CD8-positive, alpha-beta memory T cell (primary cell): ENCODE data around the gene GSTA4. TPM values are rescaled to one million over a fixed set of nuclear protein-coding genes. Genes with fewer than 3 reads are reported as not detected.
"Not testable (repeated sequence)": the region's sequence is repeated elsewhere in the genome, so short reads cannot be mapped to it uniquely, and the experiment has no call there.

ENCODE experiments used
- CTCF ChIA-PET: fragments of 350-600 bp; sonication (Branson Sonifier 250); formaldehyde crosslinking; loops from one replicate; lab custom pipeline; 2021; ENCODE audit warnings: antibody characterized with exemption; lab: Charles Lee
- POLR2A ChIA-PET: fragments of 350-600 bp; sonication (Branson Sonifier 250); formaldehyde crosslinking; loops from one replicate; lab custom pipeline; 2021; ENCODE audit warnings: antibody characterized with exemption; lab: Charles Lee
- DNase-seq, 5 donors: peaks; one replicate each; pipeline versions ENCODE4 v3.0.0 to v3.0.0-alpha.2; 2020 to 2022; ENCODE audit warnings: mixed read lengths in 1 of 5
- H3K27ac ChIP-seq: one replicate; pipeline ENCODE4 v1.7.0; 2013; ENCODE audit warnings: low read depth, mild to moderate bottlenecking, low read length, moderate library complexity
- H3K27me3 ChIP-seq: 2 replicates; pipeline ENCODE4 v1.7.0; 2013; ENCODE audit warnings: low read length, mild to moderate bottlenecking; ENCODE audit not compliant: insufficient read depth, poor library complexity, severe bottlenecking
- H3K36me3 ChIP-seq: 2 replicates; pipeline ENCODE4 v1.7.0; 2013; ENCODE audit warnings: mild to moderate bottlenecking, low read length, moderate library complexity; ENCODE audit not compliant: insufficient read depth
- H3K4me1 ChIP-seq: 2 replicates; pipeline ENCODE4 v1.7.0; 2013; ENCODE audit warnings: mild to moderate bottlenecking, low read length, moderate library complexity; ENCODE audit not compliant: insufficient read depth
- H3K4me3 ChIP-seq: 2 replicates; pipeline ENCODE4 v1.7.0; 2013; ENCODE audit warnings: mild to moderate bottlenecking, low read length
- H3K9me3 ChIP-seq: 2 replicates; pipeline ENCODE4 v1.7.0; 2013; ENCODE audit warnings: mild to moderate bottlenecking, low read length
- H3K27ac Mint-ChIP-seq, 8 donors: one replicate each; pipeline ENCODE4 v1.8.0; 2020 to 2021; ENCODE audit warnings: mixed read lengths in 8 of 8, mild to moderate bottlenecking in 6 of 8, inconsistent platforms in 3 of 8, moderate library complexity in 3 of 8
- H3K27me3 Mint-ChIP-seq, 2 donors: one replicate each; pipeline ENCODE4 v1.8.0; 2020 to 2021; ENCODE audit warnings: mixed read lengths in 2 of 2, mild to moderate bottlenecking in 1 of 2, moderate library complexity in 1 of 2
- H3K36me3 Mint-ChIP-seq, 3 donors: one replicate each; pipeline ENCODE4 v1.8.0; 2020 to 2021; ENCODE audit warnings: mixed read lengths in 3 of 3, inconsistent platforms in 1 of 3, mild to moderate bottlenecking in 1 of 3
- H3K4me1 Mint-ChIP-seq, 3 donors: one replicate each; pipeline ENCODE4 v1.8.0; 2020 to 2021; ENCODE audit warnings: mixed read lengths in 3 of 3, inconsistent platforms in 1 of 3, mild to moderate bottlenecking in 1 of 3
- H3K4me3 Mint-ChIP-seq, 7 donors: one replicate each; pipeline ENCODE4 v1.8.0; 2020 to 2021; ENCODE audit warnings: mixed read lengths in 7 of 7, mild to moderate bottlenecking in 6 of 7, moderate library complexity in 4 of 7, inconsistent platforms in 2 of 7
- H3K9me3 Mint-ChIP-seq, 5 donors: one replicate each; pipeline ENCODE4 v1.8.0; 2020 to 2022; ENCODE audit warnings: mixed read lengths in 5 of 5, mild to moderate bottlenecking in 3 of 5, moderate library complexity in 2 of 5, inconsistent platforms in 1 of 5
- polyA plus RNA-seq: library from polyadenylated mRNA; unstranded; fragments of 300-500 nt; fragmentation: Illumina TruSeq; gene quantifications from one replicate; pipeline ENCODE4 v1.2.3, GENCODE V29; 2021
- total RNA-seq, 2 experiments: library from RNA; stranded (reverse); gene quantifications; one replicate each; pipeline ENCODE4 v1.2.3, GENCODE V29; 2021

Gene GSTA4
- total and polyA plus RNA-seq, 3 experiments from 2014 or later = 4.6 to 4.9 (median 4.9) TPM

DNA sequence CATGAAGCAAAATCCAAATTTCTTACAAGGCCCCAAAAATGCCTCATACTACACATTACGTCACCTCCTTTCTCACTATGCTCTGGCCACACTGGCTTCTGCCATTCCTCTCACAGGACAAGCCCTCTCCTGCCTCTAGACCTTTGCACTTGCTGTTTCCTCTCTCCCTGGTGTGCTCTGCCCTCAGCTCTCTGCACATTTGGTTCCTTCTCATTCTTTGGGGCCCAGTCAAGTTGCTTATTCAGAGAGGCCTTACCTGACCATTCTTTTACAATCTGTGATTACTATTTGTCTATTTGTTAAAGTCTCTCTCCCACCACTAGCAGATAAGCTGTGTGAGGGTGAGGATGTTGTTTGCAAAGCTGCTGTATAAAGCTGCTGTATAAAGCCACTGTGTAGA is 15.4 kb upstream of the GSTA4 start:
- no peak overlapping the region for H3K27ac Mint-ChIP-seq

DNA sequence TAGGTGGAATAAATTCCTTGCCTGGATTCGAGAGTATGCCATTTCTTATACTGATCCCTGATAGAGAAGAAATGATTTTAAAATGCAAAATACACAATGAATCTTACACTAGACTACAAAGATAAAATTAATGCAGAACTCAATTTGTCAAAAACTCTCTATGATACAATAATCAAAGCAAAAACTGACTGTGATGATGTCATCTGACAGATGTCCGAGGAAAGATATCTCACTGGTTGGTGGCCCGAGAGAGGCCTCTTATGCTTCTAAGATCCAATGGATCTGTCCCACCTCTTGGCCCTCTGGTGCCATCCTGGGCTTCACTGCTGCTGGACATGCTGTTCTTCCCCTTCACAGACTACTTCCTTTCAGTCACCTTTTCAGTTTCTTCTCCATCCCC is 14.4 kb upstream of the GSTA4 start:
- no peaks in the 10 kb centered on the region for H3K4me1 Mint-ChIP-seq
- ChIA-PET POLR2A (no interaction called here), CTCF (interaction anchor here (1.3 kb wide), 1 partner anchor 13 kb away, joined by 4 read pairs; no protein-coding TSS in a partner anchor)
- no peak overlapping the region for H3K27ac ChIP-seq
- no peak for DNase-seq
- peaks cover 24 to 87% (median 44%) of the 10 kb centered on the region in 3 donors for H3K36me3 Mint-ChIP-seq
- H3K4me1 ChIP-seq = no peaks in the 10 kb centered on the region
- no peaks in the 10 kb centered on the region for H3K9me3 Mint-ChIP-seq
- H3K27me3 ChIP-seq = no peaks in the 10 kb centered on the region
- H3K36me3 ChIP-seq = peaks cover 40% of the 10 kb centered on the region
- no peaks in the 10 kb centered on the region for H3K27me3 Mint-ChIP-seq
- H3K4me3 Mint-ChIP-seq = no peak overlapping the region
- no peak overlapping the region for H3K27ac Mint-ChIP-seq
- no peak overlapping the region for H3K4me3 ChIP-seq
- no peaks in the 10 kb centered on the region for H3K9me3 ChIP-seq

More for the DNA sequence above, 15.4 kb upstream of the GSTA4 start:
- peaks cover 40% of the 10 kb centered on the region for H3K36me3 ChIP-seq
- peaks cover 23 to 87% (median 43%) of the 10 kb centered on the region in 3 donors for H3K36me3 Mint-ChIP-seq
- no peak overlapping the region for H3K4me3 ChIP-seq
- H3K27ac ChIP-seq = no peak overlapping the region
- no peak overlapping the region for H3K4me3 Mint-ChIP-seq
- H3K9me3 ChIP-seq = no peaks in the 10 kb centered on the region
- POLR2A ChIA-PET = no interaction called here
- H3K4me1 ChIP-seq = no peaks in the 10 kb centered on the region
- CTCF ChIA-PET = no interaction called here
- no peaks in the 10 kb centered on the region for H3K27me3 ChIP-seq
- H3K9me3 Mint-ChIP-seq = no peaks in the 10 kb centered on the region
- H3K4me1 Mint-ChIP-seq = no peaks in the 10 kb centered on the region
- no peaks in the 10 kb centered on the region for H3K27me3 Mint-ChIP-seq
- no peak for DNase-seq

DNA sequence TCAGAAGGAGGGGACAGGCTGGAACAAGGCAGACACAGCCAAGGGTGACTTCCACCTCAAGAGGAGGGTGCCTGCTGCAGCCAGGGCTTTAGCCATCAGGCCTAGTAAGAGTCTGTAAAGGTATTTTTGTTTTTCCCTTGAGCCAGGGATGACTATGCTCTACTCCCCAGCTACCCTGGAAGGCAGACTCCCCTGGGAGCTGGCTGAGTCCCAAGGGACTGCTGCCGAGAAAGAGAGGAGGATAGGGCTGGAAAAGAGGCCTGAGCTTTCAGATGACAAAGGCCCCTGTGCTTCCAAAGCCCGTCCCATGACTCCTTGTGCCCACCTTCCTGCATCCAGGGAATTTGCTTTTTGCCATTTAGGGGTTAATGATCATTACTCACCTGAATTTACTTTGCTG is 14.0 kb upstream of the GSTA4 start:
- no peak for DNase-seq
- Histone ChIP-seq H3K27ac (no peak overlapping the region), H3K4me1 (no peaks in the 10 kb centered on the region), H3K4me3 (no peak overlapping the region), H3K9me3 (no peaks in the 10 kb centered on the region), H3K36me3 (peaks cover 40% of the 10 kb centered on the region), H3K27me3 (no peaks in the 10 kb centered on the region)
- Mint-ChIP-seq H3K4me1 (no peaks in the 10 kb centered on the region), H3K27ac (no peak overlapping the region), H3K36me3 (peaks cover 24 to 86% (median 44%) of the 10 kb centered on the region in 3 donors), H3K4me3 (no peak overlapping the region), H3K9me3 (no peaks in the 10 kb centered on the region), H3K27me3 (no peaks in the 10 kb centered on the region)
- CTCF ChIA-PET = interaction anchor here (1.3 kb wide), 1 partner anchor 13 kb away, joined by 4 read pairs; no protein-coding TSS in a partner anchor
- POLR2A ChIA-PET = no interaction called here

DNA sequence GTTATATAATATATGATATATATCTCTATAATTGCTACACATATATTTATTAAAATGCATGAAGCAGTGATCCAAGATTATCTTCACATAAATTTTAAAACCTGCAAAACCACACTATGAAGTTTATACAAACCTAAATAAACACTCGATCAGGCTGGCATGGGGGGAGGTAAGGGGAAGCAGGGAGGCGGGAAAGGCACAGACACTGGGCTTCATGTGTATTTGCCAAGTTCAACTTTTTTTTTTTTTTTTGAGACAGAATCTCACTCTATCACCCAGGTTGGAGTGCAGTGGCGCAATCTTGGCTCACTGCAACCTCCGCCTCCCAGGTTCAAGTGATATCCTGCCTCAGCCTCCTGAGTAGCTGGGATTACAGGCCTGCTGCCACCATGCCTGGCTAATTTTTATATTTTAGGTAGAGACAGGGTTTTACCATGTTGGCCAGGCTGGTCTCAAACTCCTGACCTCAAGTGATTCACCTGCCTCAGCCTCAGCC is 13.2 kb upstream of the GSTA4 start:
- H3K9me3 ChIP-seq, H3K27ac ChIP-seq, H3K4me1 ChIP-seq, H3K4me3 Mint-ChIP-seq, POLR2A ChIA-PET, H3K27me3 Mint-ChIP-seq, H3K4me1 Mint-ChIP-seq, H3K9me3 Mint-ChIP-seq, DNase-seq, H3K4me3 ChIP-seq, H3K27me3 ChIP-seq: not testable (repeated sequence)
- CTCF ChIA-PET = interaction anchor here (1.3 to 1.4 kb wide), 2 partner anchors 12 kb away, joined by 3 to 4 read pairs; no protein-coding TSS in a partner anchor
- peak overlapping the region in 2 of 8 donors; percentile 36 to 41 for H3K27ac Mint-ChIP-seq
- H3K36me3 ChIP-seq = peaks cover 40% of the 10 kb centered on the region
- H3K36me3 Mint-ChIP-seq = peaks cover 18 to 83% (median 40%) of the 10 kb centered on the region in 3 donors

DNA sequence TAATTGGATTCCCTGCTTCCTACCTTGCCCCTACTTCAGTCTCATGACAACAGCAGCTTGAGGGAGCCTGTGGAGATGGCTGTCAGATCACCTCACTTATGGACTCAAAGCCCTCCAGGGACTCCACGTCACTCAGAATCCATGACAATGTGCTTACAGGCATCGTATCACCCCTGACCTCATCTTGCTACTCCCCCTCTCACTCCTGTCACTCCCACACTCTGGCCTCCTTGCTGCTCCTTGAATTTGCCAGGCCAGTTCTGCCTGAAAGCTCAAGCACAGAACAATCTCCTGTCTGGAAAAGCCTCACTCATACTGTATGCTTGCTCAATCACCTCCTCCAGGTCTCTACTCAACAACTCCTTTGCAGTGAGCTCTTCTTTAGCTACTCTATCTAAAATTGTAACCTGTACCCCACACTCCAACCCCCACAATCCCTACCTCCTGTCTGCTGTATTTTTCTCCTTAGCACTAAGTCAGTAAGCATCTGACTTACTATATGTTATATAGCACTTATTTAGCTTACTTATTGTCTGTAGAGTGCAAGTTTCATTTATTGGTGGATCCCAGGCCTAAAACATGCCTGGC is 10.7 kb upstream of the GSTA4 start:
- H3K4me3 ChIP-seq = no peak overlapping the region
- CTCF ChIA-PET = no interaction called here
- no peak for DNase-seq
- H3K27ac Mint-ChIP-seq = peak overlapping the region in 1 of 8 donors; percentile 45
- peaks cover 24% of the 10 kb centered on the region for H3K36me3 ChIP-seq
- no peaks in the 10 kb centered on the region for H3K9me3 ChIP-seq
- no peaks in the 10 kb centered on the region for H3K9me3 Mint-ChIP-seq
- H3K36me3 Mint-ChIP-seq = peaks cover 18 to 69% (median 35%) of the 10 kb centered on the region in 3 donors
- no peak overlapping the region for H3K27ac ChIP-seq
- H3K4me1 ChIP-seq = no peaks in the 10 kb centered on the region
- H3K4me3 Mint-ChIP-seq = no peak overlapping the region
- no peaks in the 10 kb centered on the region for H3K4me1 Mint-ChIP-seq
- H3K27me3 Mint-ChIP-seq = no peaks in the 10 kb centered on the region
- POLR2A ChIA-PET = no interaction called here
- no peaks in the 10 kb centered on the region for H3K27me3 ChIP-seq

DNA sequence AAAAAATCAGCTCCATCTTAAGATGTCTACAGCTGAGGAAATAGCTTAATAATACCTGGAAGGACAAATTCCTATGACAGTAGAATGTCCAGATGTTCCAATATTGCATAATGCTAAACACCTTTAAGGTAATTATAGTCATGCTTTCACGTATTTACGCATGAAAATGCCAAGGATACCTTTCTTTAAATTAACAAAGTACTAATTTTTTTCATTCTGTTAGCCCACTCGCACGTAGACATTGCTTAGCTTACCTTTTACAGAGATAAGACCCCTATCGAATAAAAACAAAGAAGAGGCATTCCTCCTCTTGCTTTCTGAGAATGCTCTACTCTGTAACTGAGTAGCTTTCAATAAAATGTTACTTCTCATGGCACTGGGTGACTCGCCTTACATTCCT is 4.4 kb upstream of the GSTA4 start:
- no peak overlapping the region for H3K27ac ChIP-seq
- no peak overlapping the region for H3K4me3 Mint-ChIP-seq
- H3K9me3 ChIP-seq = no peaks in the 10 kb centered on the region
- CTCF ChIA-PET = no interaction called here
- H3K27me3 Mint-ChIP-seq = peaks cover 4 to 13% of the 10 kb centered on the region in 2 donors
- POLR2A ChIA-PET = no interaction called here
- no peak overlapping the region for H3K27ac Mint-ChIP-seq
- peaks cover 0 to 26% (median 5%) of the 10 kb centered on the region in 3 donors for H3K36me3 Mint-ChIP-seq
- no peaks in the 10 kb centered on the region for H3K36me3 ChIP-seq
- peaks cover 16 to 31% (median 25%) of the 10 kb centered on the region in 3 donors for H3K4me1 Mint-ChIP-seq
- H3K4me1 ChIP-seq = peaks cover 3% of the 10 kb centered on the region
- H3K4me3 ChIP-seq = no peak overlapping the region
- no peaks in the 10 kb centered on the region for H3K27me3 ChIP-seq
- peaks cover 0 to 6% (median 5%) of the 10 kb centered on the region in 5 donors for H3K9me3 Mint-ChIP-seq
- no peak for DNase-seq

DNA sequence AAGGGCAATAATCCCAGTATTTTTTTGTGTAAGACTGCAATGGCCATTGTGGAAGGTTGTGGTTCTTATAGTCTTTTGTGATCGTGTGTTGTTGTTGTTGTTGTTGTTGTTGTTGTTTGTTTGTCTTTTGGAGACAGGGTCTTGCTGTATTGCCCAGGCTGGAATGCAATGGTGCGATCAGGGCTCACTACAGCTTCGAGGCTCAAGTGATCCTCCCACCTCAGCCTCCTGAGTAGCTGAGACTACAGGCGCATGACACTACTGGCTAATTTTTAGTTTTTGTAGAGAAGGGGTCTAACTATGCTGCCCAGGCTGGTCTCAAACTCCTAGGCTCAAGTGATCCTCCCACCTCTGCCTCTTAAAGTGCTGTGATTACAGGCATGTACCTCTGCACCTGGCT is 3.5 kb upstream of the GSTA4 start:
- CTCF ChIA-PET = interaction anchor here (1.1 kb wide), 1 partner anchor 50 kb away, joined by 3 read pairs; no protein-coding TSS in a partner anchor

More for the DNA sequence above, 3.5 kb upstream of the GSTA4 start:
- Mint-ChIP-seq H3K27me3 (peaks cover 4 to 13% of the 10 kb centered on the region in 2 donors), H3K27ac (no peak overlapping the region), H3K36me3 (peaks cover 0 to 18% (median 3%) of the 10 kb centered on the region in 3 donors), H3K4me3 (no peak overlapping the region), H3K4me1 (peaks cover 18 to 34% (median 27%) of the 10 kb centered on the region in 3 donors), H3K9me3 (peaks cover 0 to 6% (median 5%) of the 10 kb centered on the region in 5 donors)
- Histone ChIP-seq H3K4me1 (peaks cover 9% of the 10 kb centered on the region), H3K36me3 (no peaks in the 10 kb centered on the region), H3K27me3 (no peaks in the 10 kb centered on the region), H3K9me3 (no peaks in the 10 kb centered on the region), H3K27ac (no peak overlapping the region), H3K4me3 (no peak overlapping the region)
- POLR2A ChIA-PET = no interaction called here
- no peak for DNase-seq
